ENCODE results near the gene TNIK. TPM values are rescaled to one million over a fixed set of nuclear protein-coding genes. Genes with fewer than 3 reads are reported as not detected.
A peak's percentile ranks its signal among the peaks of the same experiment; 100 is the strongest.

The TNIK gene
- polyA plus RNA-seq, 1 of the 3 experiments (the other 2 are of a cell fraction), result 19.4 TPM

DNA sequence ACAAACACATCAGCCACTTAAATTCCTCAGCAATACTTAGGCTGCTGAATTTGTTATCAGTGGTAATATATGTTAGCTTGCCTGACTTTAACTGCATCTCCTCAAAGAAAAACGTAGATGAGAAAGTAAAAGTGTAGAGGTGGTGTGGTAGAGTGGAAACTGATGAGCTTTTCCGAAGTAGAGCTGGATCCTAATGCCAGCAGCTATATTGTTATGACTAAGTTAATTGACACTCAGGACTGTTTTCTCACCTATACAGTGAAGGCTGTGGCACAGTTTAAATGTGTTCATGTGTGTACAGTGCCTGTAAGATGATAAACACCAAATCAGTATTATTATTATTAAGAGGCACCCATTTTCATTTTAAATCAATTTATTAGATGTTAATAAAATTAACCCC lies 174.9 kb downstream of the TNIK start (continued):
- TF ChIP-seq, protein P1, sequence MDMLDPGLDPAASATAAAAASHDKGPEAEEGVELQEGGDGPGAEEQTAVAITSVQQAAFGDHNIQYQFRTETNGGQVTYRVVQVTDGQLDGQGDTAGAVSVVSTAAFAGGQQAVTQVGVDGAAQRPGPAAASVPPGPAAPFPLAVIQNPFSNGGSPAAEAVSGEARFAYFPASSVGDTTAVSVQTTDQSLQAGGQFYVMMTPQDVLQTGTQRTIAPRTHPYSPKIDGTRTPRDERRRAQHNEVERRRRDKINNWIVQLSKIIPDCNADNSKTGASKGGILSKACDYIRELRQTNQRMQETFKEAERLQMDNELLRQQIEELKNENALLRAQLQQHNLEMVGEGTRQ (IDR thresholded peaks at IDR 0.05; ENCODE audit: borderline replicate concordance, low read depth, low read length), result no peak

DNA sequence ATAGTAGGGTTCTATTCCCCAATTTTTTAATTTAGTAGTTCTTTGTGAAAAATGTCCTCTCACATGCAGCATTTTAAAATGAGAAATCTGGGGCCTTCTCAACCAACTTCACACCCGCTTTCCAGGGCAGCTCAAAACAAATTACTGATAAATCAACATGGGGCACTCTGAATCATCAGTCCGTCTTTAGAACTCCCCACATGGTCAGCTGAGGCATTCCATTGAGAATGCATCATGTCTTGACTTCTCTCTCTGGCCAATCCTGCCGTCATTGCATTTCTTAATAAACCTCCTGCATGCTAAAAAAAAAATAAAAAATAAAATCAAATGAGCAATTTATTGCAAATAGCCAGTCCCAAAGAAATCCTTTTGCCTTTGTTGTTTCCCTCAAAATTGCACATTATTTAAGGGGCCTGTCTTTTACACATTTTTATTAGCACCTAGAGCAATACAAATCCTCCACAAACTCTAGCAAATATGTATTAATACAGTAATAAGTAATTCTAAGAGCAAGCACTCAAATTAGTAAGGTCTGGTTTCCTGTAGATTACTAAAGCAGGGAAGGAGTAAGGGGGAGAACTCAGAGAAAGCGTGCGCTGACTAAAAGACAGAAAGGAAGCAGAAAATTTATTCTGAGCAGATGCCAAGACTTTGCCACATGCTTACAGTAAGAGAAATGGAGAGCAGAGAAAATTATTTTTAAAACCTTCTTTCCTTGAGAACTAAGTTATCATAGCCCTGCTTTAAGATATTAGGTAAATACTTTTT lies 175.7 kb downstream of the TNIK start:
- Histone ChIP-seq H4K20me1 (ENCODE audit: insufficient read depth) (no peaks in the 10 kb centered on the region; the same call in 1 of the 2 replicates), H3K9me2 (no peaks in the 10 kb centered on the region), H2AFZ (ENCODE audit: low read depth) (no peak overlapping the region), H3K4me3 (ENCODE audit: low read depth in 2 of 2, low read length in 1 of 2) (peak overlapping the region in 1 of 2 experiments; percentile 41; a peak in 2 of 4 replicates), H3K27ac (ENCODE audit: low read depth in 2 of 2, low read length in 1 of 2) (peak overlapping the region; percentile 89 to 99; a peak in 3 of 4 replicates), H3K36me3 (replicated peaks in 1 of 2; ENCODE audit: control insufficient read depth in 1 of 2, insufficient read depth in 2 of 2, low read length in 1 of 2) (no peaks in the 10 kb centered on the region), H3K27me3 (ENCODE audit: insufficient read depth) (no peaks in the 10 kb centered on the region), H3K9me3 (no peaks in the 10 kb centered on the region), H3K4me1 (ENCODE audit: control insufficient read depth in 1 of 2, insufficient read depth in 2 of 2, low read depth in 1 of 2, low read length in 1 of 2) (peaks cover 6 to 35% of the 10 kb centered on the region in 2 experiments), H3K9ac (peak overlapping the region; percentile 84), H3K4me2 (peak overlapping the region; percentile 69), H3K79me2 (ENCODE audit: insufficient read depth) (peaks cover 58% of the 10 kb centered on the region), H3F3A (replicated peaks; ENCODE audit: insufficient read depth) (peaks cover 52% of the 10 kb centered on the region)
- peak; percentile 3 for DNase-seq
- CTCF ChIA-PET, result interaction anchor here (0.6 to 1.3 kb wide), 2 partner anchors 15 to 374 kb away, joined by 3 read pairs; no protein-coding TSS in a partner anchor
- WGBS (ENCODE audit: low lambda C conversion rate), result 17% methylated on average over 5 of the region's 5 CpGs
- POLR2A ChIA-PET, result no interaction called here
- peak; percentile 92 for TF ChIP-seq MEF2A (IDR thresholded peaks at IDR 0.05; ENCODE audit: borderline replicate concordance, low read depth)
- TF ChIP-seq, protein P2, sequence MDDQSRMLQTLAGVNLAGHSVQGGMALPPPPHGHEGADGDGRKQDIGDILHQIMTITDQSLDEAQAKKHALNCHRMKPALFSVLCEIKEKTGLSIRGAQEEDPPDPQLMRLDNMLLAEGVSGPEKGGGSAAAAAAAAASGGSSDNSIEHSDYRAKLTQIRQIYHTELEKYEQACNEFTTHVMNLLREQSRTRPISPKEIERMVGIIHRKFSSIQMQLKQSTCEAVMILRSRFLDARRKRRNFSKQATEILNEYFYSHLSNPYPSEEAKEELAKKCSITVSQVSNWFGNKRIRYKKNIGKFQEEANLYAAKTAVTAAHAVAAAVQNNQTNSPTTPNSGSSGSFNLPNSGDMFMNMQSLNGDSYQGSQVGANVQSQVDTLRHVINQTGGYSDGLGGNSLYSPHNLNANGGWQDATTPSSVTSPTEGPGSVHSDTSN (IDR thresholded peaks at IDR 0.05), result peak; percentile 86
- TF ChIP-seq EZH2phosphoT487 (IDR thresholded peaks at IDR 0.05; ENCODE audit: borderline replicate concordance, low read depth), result no peak
- peak; percentile 46; the same call in 1 of the 2 replicates for TF ChIP-seq YY1 (IDR thresholded peaks at IDR 0.05; ENCODE audit: low read depth)
- peak; percentile 90 for TF ChIP-seq JUND (IDR thresholded peaks at IDR 0.05)
- TF ChIP-seq, protein P3, sequence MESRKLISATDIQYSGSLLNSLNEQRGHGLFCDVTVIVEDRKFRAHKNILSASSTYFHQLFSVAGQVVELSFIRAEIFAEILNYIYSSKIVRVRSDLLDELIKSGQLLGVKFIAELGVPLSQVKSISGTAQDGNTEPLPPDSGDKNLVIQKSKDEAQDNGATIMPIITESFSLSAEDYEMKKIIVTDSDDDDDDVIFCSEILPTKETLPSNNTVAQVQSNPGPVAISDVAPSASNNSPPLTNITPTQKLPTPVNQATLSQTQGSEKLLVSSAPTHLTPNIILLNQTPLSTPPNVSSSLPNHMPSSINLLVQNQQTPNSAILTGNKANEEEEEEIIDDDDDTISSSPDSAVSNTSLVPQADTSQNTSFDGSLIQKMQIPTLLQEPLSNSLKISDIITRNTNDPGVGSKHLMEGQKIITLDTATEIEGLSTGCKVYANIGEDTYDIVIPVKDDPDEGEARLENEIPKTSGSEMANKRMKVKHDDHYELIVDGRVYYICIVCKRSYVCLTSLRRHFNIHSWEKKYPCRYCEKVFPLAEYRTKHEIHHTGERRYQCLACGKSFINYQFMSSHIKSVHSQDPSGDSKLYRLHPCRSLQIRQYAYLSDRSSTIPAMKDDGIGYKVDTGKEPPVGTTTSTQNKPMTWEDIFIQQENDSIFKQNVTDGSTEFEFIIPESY (IDR thresholded peaks at IDR 0.05; ENCODE audit: borderline replicate concordance, low read depth), result peak; percentile 41; the same call in 1 of the 2 replicates
- peak; percentile 90 for TF ChIP-seq FOSL2 (IDR thresholded peaks at IDR 0.05; ENCODE audit: borderline replicate concordance, low read depth)
- no peak for TF ChIP-seq NRF1 (IDR thresholded peaks at IDR 0.05; ENCODE audit: low read depth, low read length)
- peak in 1 of 2 experiments; percentile 87; a peak in 2 of 4 replicates for TF ChIP-seq EP300 (IDR thresholded peaks at IDR 0.05; ENCODE audit: borderline replicate concordance in 1 of 2, low read depth in 1 of 2, low read length in 1 of 2)
- peak; percentile 25; the same call in 1 of the 2 replicates for TF ChIP-seq POLR2AphosphoS5 (IDR thresholded peaks at IDR 0.05; ENCODE audit: low read depth, low read length)
- TF ChIP-seq, protein P4, sequence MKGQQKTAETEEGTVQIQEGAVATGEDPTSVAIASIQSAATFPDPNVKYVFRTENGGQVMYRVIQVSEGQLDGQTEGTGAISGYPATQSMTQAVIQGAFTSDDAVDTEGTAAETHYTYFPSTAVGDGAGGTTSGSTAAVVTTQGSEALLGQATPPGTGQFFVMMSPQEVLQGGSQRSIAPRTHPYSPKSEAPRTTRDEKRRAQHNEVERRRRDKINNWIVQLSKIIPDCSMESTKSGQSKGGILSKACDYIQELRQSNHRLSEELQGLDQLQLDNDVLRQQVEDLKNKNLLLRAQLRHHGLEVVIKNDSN (IDR thresholded peaks at IDR 0.05; ENCODE audit: borderline replicate concordance, low read depth), result peak; percentile 65; the same call in 1 of the 2 replicates
- no peak; the same call in 1 of the 2 replicates for TF ChIP-seq RXRA (IDR thresholded peaks at IDR 0.05; ENCODE audit: borderline replicate concordance, low read depth)
- TF ChIP-seq NFIC (IDR thresholded peaks at IDR 0.05; ENCODE audit: borderline replicate concordance), result peak; percentile 83
- TF ChIP-seq, protein P5, sequence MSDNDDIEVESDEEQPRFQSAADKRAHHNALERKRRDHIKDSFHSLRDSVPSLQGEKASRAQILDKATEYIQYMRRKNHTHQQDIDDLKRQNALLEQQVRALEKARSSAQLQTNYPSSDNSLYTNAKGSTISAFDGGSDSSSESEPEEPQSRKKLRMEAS (IDR thresholded peaks at IDR 0.05; ENCODE audit: low read depth), result peak; percentile 54; the same call in 1 of the 2 replicates
- no peak for TF ChIP-seq RCOR1 (IDR thresholded peaks at IDR 0.05; ENCODE audit: low read length)
- TF ChIP-seq, protein P6, sequence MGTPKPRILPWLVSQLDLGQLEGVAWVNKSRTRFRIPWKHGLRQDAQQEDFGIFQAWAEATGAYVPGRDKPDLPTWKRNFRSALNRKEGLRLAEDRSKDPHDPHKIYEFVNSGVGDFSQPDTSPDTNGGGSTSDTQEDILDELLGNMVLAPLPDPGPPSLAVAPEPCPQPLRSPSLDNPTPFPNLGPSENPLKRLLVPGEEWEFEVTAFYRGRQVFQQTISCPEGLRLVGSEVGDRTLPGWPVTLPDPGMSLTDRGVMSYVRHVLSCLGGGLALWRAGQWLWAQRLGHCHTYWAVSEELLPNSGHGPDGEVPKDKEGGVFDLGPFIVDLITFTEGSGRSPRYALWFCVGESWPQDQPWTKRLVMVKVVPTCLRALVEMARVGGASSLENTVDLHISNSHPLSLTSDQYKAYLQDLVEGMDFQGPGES (IDR thresholded peaks at IDR 0.05; ENCODE audit: low read depth, low read length), result no peak
- 0 out of 2 replicates have a peak, but pooled peaks have one; percentile 2 for TF ChIP-seq TAF1 (IDR thresholded peaks at IDR 0.05; ENCODE audit: borderline replicate concordance, low read depth, low read length)
- TF ChIP-seq TCF12 (IDR thresholded peaks at IDR 0.05), result peak; percentile 69
